GM21381 (cell line): Measurements from ENCODE around the gene STX19.

Experiments
- ATAC-seq: cut with Tn5 transposase; IDR thresholded peaks from one replicate; pipeline ENCODE4 v1.9.1; 2021; ENCODE audit warnings: mild to moderate bottlenecking, moderate library complexity; ENCODE audit not compliant: unreplicated experiment

The STX19 gene

DNA sequence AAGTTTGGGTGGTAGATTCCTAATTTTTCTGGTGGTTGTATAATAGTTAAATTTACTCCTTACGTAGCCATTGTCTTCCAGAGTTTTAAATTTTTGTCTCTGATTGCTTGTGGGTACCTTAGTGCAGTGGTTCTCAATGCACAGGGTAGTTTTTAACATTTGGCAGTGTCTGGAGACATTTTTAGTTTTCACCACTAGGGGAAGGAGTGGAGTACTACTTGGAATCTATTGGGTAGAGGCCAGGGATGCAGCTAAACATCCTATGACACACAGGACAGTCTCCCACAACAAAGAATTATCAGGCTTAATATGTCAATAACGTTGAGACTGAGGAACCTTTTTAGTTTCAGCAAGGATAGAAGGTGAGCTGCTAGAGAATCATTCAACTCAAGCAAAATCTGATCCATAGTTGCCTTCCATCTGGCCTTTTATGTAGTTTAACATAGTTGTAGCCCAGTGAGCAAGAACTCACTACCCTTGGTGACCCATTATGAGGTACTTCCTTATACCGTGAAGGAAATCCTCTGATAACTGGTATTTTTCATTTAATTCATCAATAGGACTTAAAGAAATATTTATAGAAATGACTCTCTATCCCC lies 8.6 kb upstream of the STX19 start:
- no peak for ATAC-seq

- ATAC-seq: no peak
These were observed 1.8 kb downstream of the STX19 start for GRCh38 chr3:94026623-94027022.

DNA sequence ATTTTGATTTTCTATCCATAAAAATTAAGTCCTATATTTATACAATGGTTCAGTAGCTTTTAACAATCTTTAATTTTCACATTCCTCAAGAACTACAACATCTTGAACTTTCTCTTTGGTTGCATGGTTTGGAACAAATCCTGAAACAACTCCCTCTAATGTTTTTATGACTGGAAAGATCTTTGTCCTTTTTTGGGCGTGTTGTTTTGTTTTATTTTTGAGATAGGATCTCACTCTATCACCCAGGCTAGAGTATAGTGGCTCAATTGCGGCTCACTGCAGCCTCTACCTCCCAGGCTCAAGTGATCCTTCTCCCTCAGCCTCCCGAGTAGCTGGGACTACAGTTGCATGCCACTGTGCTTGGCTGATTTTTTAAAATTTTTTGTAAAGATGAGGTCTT lies 4.0 kb downstream of the STX19 start:
- no peak for ATAC-seq

- no peak for ATAC-seq
These were observed 8.1 kb downstream of the STX19 start for GRCh38 chr3:94020293-94020692.

GRCh38 chr3:94019659-94020058 lies 8.7 kb downstream of the STX19 start:
- no peak for ATAC-seq

DNA sequence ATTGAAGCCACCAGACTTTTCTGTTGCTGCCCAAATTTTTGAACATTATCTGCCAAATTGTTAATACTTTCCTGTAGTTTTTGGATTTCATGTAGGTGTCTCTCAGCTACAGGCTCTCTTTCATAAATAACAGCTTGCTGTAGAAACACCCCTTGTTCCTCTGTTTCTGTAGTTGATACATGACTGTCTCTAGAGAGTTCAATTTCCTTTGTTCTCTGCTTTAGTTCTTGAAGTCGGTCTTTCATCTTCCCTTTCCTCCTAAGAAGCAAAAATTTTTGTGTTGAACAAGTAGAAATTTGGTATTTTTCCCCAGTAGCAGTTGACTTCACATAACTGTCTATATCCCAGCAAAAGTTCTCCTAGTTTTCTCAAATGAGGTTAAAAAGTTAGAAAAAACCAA lies 13.4 kb downstream of the STX19 start:
- no peak for ATAC-seq

DNA sequence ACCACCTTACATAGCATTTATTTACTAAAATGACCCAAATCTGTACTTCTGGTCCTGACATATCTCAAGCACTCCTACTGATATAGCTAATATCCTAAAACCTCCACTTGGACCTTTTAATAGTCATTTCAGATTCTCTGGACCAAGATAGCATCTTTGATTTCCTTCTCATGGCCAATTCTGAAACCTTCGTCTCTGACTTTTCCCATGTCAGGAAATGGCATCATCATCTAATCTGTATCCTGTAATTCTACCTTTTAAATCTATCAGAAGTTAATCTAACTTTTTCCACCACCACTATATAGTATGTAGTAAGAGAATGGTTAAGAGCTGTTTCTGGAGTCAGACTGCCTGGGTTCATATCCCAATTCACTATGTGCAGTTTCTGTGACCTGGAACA lies 16.2 kb downstream of the STX19 start:
- no peak for ATAC-seq

GRCh38 chr3:94011233-94011711 lies 17.1 kb downstream of the STX19 start:
- ATAC-seq: no peak

- ATAC-seq: no peak
These were observed 18.8 kb downstream of the STX19 start for GRCh38 chr3:94009608-94010007.

- ATAC-seq: no peak
These were observed 20.1 kb downstream of the STX19 start for GRCh38 chr3:94008253-94008652.

GRCh38 chr3:94004301-94004910 lies 24.0 kb downstream of the STX19 start:
- peak; percentile 94 for ATAC-seq

DNA sequence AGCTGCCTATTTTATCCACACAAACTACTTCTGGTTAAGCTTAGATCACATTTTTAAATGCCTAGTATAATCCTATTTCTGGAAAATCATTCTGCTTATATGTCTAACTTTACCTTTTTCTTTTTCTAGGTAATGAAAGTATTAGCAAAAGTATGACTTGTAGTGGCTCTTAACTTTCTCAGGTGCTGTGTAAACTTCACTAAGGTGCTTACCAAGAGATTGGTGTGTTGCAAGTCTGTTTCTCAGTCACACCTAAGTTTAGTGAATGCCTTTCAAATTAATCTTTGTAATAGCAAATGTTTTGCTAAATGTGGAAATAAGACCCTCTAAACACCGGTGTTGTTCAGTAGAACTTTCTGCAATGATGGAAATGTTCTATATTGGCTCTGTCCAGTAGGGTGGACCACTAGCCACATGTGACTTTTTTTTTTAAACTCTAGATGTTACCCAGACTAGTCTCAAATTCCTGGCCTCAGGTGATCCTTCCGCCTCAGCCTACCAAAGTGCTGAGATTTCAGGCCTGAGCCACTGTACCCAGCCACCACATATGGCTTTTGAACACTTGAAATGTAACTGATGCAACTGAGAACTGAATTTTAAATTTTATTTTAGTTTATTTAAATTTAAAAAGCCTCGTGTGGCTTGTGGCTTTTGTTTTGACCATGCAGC lies 26.4 kb downstream of the STX19 start:
- no peak for ATAC-seq

- no peak for ATAC-seq
These were observed 27.2 kb downstream of the STX19 start for GRCh38 chr3:94001191-94001590.

GRCh38 chr3:93994056-93994455 lies 34.3 kb downstream of the STX19 start:
- ATAC-seq: no peak

GRCh38 chr3:93992207-93992606 lies 36.2 kb downstream of the STX19 start:
- no peak for ATAC-seq

- ATAC-seq: no peak
These were observed 36.8 kb downstream of the STX19 start for GRCh38 chr3:93991631-93992030.

DNA sequence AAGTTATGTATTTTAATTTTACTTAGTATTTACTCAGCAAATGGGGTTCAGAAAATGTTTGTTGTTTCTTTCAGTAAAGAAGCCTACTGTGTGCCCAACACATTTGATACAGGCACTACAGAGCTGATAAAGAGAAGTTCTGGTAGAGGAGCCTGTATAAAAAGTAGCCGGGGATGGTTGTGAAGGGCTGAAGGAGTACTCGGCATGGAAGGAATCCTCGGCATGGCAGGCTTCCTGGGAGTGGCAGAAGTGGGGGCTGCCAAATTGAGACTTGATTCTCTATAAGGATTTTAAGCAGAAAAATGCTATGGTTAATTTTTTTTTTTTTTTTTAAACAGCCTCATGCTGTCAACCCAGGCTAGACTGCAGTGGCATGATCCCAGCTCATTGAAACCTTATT lies 39.2 kb downstream of the STX19 start:
- ATAC-seq: no peak

DNA sequence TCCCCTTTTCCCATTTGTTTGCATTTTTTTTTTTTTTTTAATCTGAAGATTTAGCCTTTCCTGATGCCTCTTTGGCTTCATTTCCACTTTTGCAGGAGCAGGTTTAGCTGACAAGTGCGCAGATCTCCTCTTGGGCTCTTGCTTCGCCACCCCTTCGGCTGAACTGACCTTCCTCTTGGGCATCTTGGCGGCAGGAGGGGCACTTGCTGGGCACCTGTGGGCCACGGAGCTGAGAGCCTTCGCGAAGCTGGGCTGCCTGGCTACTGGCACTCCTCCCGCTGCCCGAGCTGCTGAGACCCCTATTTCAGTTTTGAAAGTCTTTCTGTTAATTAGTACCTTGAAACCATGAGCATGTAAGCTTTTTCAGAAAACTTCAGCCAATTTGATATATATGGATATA lies 39.6 kb downstream of the STX19 start:
- no peak for ATAC-seq

DNA sequence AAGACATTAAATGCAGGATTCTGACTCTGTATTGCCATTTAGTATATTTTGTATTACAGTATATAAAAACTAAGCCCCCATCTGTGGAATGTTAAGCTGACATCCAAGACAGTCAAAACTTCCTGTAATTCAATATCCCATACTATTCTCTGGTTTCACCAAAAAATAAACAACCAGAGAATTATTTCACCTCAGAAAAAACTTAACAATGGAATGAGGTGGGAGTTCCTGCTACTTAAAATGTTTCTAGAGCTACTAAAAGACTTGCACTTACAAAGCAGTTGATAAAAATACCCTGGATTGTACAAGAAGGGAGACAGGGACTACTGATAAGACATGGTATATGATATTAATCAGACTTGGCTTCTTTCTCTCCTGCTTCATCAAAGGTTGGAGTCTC lies 40.1 kb downstream of the STX19 start:
- no peak for ATAC-seq

GRCh38 chr3:93984618-93985017 lies 43.8 kb downstream of the STX19 start:
- no peak for ATAC-seq

DNA sequence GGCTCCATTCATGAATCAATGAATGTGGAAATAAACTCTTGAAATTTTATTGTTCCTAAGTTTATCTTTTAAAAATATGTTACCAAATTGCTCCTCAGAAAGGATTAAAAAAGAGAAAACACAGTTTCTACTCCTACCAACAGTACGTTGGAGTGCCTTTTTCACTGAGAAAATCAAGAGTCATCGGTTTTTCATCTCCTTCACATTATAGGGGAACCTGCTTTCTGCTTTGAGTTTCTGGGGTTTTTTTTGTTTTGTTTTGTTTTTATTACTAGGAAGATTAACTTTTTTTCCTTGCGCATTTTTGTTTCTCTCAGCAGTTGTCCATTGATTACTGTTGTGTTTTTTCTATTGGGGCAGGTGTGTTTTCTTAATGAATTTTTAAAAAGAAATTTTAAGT lies 45.0 kb downstream of the STX19 start:
- ATAC-seq: no peak

- no peak for ATAC-seq
These were observed 46.7 kb downstream of the STX19 start for GRCh38 chr3:93981649-93982048.
